AG09319 (cell line): ENCODE data around the gene SNAP47.

ENCODE experiments used
- DNase-seq: peaks from one replicate; pipeline ENCODE4 v3.0.0-alpha.2; 2010; ENCODE audit warnings: low read depth; ENCODE audit errors: extremely low read depth
- CTCF ChIP-seq: IDR thresholded peaks from 2 replicates; pipeline ENCODE4 v1.5.1; 2011; ENCODE audit warnings: low read depth, mild to moderate bottlenecking, inconsistent platforms, low read length, moderate library complexity

Gene SNAP47

GRCh38 chr1:227729144-227729880 lies 5.9 kb upstream of the SNAP47 start:
- no peak for DNase-seq
- TF ChIP-seq CTCF: no peak

GRCh38 chr1:227729881-227730629 lies 5.2 kb upstream of the SNAP47 start:
- peak; percentile 90 for TF ChIP-seq CTCF
- DNase-seq: no peak

GRCh38 chr1:227730630-227731151 lies 4.5 kb upstream of the SNAP47 start:
- DNase-seq: no peak
- no peak for TF ChIP-seq CTCF

GRCh38 chr1:227731241-227731677 lies 4.0 kb upstream of the SNAP47 start:
- DNase-seq: no peak

GRCh38 chr1:227731696-227732585 lies 3.3 kb upstream of the SNAP47 start:
- no peak for DNase-seq
- TF ChIP-seq CTCF: no peak

More at GRCh38 chr1:227731241-227731677, 4.0 kb upstream of the SNAP47 start:
- TF ChIP-seq CTCF: no peak

GRCh38 chr1:227732586-227733308 lies 2.5 kb upstream of the SNAP47 start:
- no peak for DNase-seq
- TF ChIP-seq CTCF: no peak
